GM19025 (cell line): ENCODE data around the gene MRPL14.
A peak's percentile ranks its signal among the peaks of the same experiment; 100 is the strongest.

ENCODE experiments used
- ATAC-seq: cut with Tn5 transposase; IDR thresholded peaks from one replicate; pipeline ENCODE4 v1.9.1; 2021; ENCODE audit warnings: mild to moderate bottlenecking, low read depth, moderate library complexity; ENCODE audit not compliant: unreplicated experiment

The MRPL14 gene

GRCh38 chr6:44127186-44128019, at the start of gene MRPL14, which contains the start of gene TMEM63B:
MRPL14 (minus strand) TSS chr6:44127452; CDS start chr6:44116611, 10,841 bp downstream.
TMEM63B (plus strand) TSS chr6:44127554; CDS start chr6:44134585, 7,031 bp downstream.
- peak; percentile 67 for ATAC-seq

GRCh38 chr6:44176130-44176761, 49.0 kb upstream of the MRPL14 start:
- no peak for ATAC-seq

- ATAC-seq: peak; percentile 64
These were observed 45.7 kb upstream of the MRPL14 start for GRCh38 chr6:44172731-44173500.

- no peak for ATAC-seq
These were observed 44.8 kb upstream of the MRPL14 start for GRCh38 chr6:44171899-44172546.

GRCh38 chr6:44169886-44170570, 42.8 kb upstream of the MRPL14 start:
- ATAC-seq: no peak

GRCh38 chr6:44169154-44169553, 41.9 kb upstream of the MRPL14 start:
- no peak for ATAC-seq

DNA sequence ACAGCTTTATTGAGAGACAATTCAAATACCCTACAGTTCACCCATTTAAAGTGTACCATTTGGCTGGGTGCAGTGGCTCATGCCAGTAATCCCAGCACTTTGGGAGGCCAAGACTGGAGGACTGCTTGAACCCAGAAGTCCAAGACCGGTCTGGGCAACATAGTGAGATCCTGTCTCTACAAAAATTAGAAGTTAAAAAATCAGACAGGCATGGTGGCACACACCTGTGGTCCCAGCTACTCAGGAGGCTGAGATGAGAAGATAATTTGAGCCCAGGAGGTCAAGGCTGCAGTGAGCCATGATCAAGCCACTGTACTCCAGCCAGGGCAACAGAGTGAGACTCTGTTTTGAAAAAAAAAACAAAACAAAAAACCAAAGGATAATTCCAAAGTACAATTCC, 40.3 kb upstream of the MRPL14 start:
- ATAC-seq: no peak

DNA sequence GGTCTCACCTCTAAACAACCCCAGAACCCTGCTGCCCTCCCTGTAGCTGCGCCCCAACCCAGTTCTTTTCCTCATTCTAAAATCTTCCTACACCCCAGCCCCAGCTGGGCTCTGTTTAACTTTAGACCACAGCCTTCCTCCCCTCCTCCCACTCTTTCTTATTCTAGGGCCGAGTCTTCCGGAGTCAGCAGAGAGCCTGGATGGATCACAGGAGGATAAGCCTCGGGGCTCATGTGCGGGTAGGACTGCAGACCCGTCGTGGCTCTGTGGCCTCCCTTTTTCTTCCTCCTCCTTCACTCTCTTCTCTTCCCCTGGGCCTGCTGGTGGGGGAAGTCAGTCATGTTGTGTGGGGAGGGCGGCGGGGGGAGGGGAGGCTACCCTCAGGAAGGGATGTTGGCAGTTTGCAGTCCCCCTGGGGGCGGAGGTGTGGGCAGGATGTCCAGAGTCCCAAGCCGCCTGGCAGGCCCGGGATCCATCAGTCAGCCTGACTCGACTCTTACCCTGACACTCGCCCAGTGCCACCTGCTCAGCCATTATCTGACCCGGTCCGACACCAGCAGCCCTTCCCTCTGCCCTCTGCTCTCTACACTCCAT, 39.4 kb upstream of the MRPL14 start:
- ATAC-seq: no peak

DNA sequence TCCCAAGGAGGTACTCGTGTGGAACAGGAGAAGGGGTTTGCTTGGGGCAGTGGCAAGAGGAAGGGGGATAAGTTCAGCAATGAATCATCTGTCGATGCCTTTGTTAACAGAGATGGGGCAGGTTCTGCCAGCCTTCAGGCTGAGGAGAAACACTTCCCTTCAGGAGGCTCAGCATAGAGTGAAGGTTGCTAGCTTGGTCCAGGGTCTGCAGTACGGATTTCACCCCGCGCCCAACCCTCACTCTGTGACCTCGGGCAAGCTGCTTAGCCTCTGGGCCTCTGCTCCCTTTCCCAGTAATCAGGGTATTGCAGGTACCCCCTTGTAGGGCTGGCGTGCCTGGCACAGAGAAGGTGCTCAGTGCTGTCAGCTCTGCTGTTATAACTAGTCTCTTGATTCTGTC, 38.9 kb upstream of the MRPL14 start:
- ATAC-seq: no peak

GRCh38 chr6:44162876-44163625, 35.8 kb upstream of the MRPL14 start:
- ATAC-seq: no peak

DNA sequence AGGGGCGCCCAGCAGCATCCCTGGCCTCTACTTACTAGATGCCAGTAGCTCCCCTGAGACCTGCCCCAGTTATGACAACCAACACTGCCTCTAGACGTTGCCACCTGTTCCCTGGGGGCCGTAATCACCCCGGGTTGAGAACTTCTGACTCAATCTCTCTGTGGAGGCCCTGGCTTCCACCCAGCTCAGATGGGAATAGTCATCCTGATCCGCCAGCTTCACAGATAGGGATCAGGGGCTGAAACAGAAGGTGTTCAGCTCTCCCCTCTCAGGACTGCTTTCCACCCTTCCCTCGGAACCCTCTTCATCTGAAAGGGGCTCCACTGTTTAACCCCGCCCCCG, 34.7 kb upstream of the MRPL14 start:
- no peak for ATAC-seq

DNA sequence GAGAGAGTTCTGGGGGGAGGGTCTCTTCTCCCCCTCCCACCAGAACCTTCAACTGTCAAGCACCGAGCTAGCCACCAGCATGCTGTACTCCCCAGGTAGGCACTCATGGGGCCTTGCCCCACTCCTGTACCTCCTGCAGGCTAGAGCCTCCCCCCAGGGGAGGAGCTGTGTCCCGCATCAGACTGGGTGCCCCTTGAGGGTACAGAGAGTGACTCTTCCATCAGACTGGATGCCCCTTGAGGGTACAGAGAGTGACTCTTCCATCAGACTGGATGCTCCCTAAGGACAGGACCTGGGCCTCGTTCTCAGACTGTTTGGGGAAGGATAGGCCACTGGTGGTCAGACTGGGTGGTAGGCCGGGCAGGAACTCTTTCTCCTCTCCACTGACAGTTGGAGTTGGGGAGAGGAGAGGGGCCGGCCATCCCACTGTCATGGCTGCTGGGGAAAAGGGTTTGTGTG, 31.5 kb upstream of the MRPL14 start, which contains the start of gene CAPN11:
Gene CAPN11, plus strand, starts transcription at position 51 of the 459 bp plus-strand sequence. Its CDS starts 29 bp downstream, at position 80.
- ATAC-seq: no peak

GRCh38 chr6:44157152-44157521, 29.9 kb upstream of the MRPL14 start:
- no peak for ATAC-seq

- no peak for ATAC-seq
These were observed 29.4 kb upstream of the MRPL14 start for GRCh38 chr6:44156494-44157151.

- ATAC-seq: no peak
These were observed 26.8 kb upstream of the MRPL14 start for GRCh38 chr6:44154067-44154466.

DNA sequence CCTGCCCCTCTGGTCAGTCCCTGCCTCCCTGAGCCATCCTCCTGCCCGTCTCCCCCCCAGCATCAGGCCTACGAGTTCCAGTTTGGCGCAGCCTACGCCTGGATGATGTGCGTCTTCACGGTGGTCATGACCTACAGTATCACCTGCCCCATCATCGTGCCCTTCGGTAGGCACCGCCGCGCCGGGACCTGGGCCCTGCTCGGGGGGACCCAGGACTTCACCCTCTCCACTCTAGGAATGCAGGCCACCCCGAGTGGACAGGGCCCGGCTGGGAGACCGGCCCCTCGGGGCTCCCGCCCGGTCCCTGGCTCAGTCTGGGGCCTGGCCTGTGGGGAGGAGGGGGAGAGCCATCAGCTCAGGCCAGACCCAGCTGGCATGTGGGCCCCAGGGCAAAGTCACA, 25.3 kb upstream of the MRPL14 start:
- no peak for ATAC-seq

DNA sequence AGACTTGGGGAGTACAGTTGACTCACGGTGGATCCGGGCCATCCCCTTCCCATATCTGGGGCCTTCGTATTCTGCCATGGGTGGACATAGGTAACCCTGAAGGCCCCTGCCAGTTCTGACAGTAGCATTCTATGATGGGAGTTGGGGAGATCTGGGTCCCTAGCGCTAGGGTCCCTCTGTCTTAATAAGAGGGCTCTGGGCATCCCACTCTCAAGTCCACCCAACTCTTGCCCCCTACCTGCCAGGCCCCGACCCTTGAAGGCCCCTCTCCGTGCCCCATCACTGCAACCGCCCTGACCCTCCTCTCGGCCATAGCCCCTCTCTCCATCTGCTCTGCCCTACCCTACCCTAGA, 24.8 kb upstream of the MRPL14 start:
- no peak for ATAC-seq

- ATAC-seq: no peak
These were observed 24.3 kb upstream of the MRPL14 start for GRCh38 chr6:44151348-44152108.
